HUES48 (cell line): Measurements from ENCODE around the gene PPFIBP2.

Experiments
- H3K27ac ChIP-seq: one replicate; pipeline ENCODE4 v1.7.0; 2013; ENCODE audit warnings: low read depth, low read length, inconsistent platforms
- H3K27me3 ChIP-seq: 2 replicates; pipeline ENCODE4 v1.6.1; 2013; ENCODE audit warnings: mild to moderate bottlenecking, low read length; ENCODE audit not compliant: control insufficient read depth, insufficient read depth
- H3K36me3 ChIP-seq: 2 replicates; pipeline ENCODE4 v1.6.1; 2013; ENCODE audit warnings: low read length; ENCODE audit not compliant: control insufficient read depth, insufficient read depth
- H3K4me1 ChIP-seq: 2 replicates; pipeline ENCODE4 v1.6.1; 2013; ENCODE audit warnings: mild to moderate bottlenecking, low read length; ENCODE audit not compliant: control insufficient read depth, insufficient read depth
- H3K4me3 ChIP-seq: 2 replicates; pipeline ENCODE4 v1.5.1; 2013; ENCODE audit warnings: mild to moderate bottlenecking, low read depth, low read length
- H3K9ac ChIP-seq: 2 replicates; pipeline ENCODE4 v1.6.1; 2013; ENCODE audit warnings: mild to moderate bottlenecking, low read depth, low read length, moderate library complexity
- H3K9me3 ChIP-seq: 2 replicates; pipeline ENCODE4 v1.6.1; 2013; ENCODE audit warnings: low read length; ENCODE audit not compliant: control insufficient read depth, insufficient read depth

The PPFIBP2 gene

DNA sequence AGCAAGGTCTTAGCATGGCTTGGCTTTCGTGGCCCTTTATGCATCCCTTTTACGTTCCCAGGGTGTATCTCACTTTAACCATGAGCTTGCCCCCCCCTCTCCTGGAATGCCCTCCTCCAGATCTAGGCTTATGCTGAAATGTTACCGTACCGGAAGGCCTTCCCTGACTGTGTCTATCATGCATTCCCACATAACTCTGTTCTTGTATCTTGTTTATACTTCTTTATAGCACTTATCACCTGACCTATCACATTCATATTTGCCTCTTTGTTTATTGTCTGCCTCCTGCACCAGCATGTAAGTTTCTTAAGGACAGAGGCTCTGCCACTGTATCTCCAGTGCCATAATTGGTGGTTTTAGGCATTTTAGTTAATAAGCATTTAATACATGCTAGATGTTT lies 38.9 kb downstream of the PPFIBP2 start:
- Histone ChIP-seq H3K9ac (no peak overlapping the region), H3K27me3 (no peaks in the 10 kb centered on the region), H3K36me3 (no peaks in the 10 kb centered on the region; the same call in 1 of the 2 replicates), H3K4me3 (no peak overlapping the region), H3K4me1 (0 out of 2 replicates have a peak, but pooled peaks cover 4% of the 10 kb centered on the region), H3K27ac (no peak overlapping the region), H3K9me3 (no peaks in the 10 kb centered on the region)

DNA sequence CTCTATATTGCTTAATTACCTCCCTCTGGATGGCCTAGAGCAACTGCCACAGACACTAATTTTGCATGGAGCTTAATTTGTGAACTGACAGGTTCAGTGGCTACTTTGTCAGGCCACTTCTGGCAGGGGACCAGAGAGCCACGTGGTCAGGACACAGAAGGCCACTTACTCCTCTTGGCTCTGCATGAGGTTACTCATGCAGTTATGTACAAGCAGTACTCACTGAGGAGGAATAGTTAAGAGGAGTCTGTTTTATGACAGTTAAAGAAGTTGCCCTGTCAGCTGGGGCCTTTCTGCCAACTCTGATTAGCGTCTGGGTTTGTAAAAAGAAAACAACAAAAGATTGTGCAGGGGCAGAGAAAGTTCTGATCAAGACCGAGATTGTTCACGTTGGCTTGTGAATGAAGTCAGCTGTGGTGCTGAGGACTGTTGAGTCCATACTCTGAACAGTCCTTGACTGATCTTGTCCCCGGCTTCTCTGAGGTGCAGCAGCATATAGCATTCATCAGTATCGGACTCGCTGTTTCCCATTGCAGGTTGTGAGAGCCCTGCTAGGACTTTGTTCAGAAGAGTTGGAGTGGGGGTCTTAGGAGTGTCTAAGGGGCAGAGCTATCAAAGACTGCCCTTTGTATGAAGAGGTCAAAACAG lies 41.4 kb downstream of the PPFIBP2 start:
- Histone ChIP-seq H3K27ac (no peak overlapping the region), H3K9me3 (no peaks in the 10 kb centered on the region), H3K4me3 (no peak overlapping the region), H3K9ac (no peak overlapping the region), H3K36me3 (no peaks in the 10 kb centered on the region; the same call in 1 of the 2 replicates), H3K4me1 (no peaks in the 10 kb centered on the region; the same call in none of the 2 replicates), H3K27me3 (no peaks in the 10 kb centered on the region)

DNA sequence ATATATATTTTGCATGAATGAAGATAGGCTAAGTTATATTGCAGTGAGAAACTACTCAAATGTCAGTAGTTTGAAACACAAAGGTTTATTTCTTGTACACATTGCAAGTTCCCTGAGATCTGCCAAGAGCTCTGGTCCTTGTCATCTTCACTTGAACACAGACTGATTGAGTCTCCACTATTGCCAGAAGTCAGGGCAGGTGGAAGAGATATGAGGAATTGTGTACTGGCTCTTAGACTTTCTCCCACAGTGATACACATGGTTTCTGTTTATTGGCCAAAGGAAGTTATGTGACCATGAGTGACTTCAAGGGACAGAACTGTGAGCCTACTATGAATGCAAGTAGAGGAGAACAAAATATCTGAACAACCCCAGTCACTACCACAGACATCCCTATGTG lies 44.2 kb downstream of the PPFIBP2 start:
- Histone ChIP-seq H3K36me3 (no peaks in the 10 kb centered on the region), H3K9me3 (no peaks in the 10 kb centered on the region), H3K4me1 (no peaks in the 10 kb centered on the region; the same call in none of the 2 replicates), H3K4me3 (no peak overlapping the region), H3K9ac (no peak overlapping the region), H3K27me3 (no peaks in the 10 kb centered on the region), H3K27ac (no peak overlapping the region)

DNA sequence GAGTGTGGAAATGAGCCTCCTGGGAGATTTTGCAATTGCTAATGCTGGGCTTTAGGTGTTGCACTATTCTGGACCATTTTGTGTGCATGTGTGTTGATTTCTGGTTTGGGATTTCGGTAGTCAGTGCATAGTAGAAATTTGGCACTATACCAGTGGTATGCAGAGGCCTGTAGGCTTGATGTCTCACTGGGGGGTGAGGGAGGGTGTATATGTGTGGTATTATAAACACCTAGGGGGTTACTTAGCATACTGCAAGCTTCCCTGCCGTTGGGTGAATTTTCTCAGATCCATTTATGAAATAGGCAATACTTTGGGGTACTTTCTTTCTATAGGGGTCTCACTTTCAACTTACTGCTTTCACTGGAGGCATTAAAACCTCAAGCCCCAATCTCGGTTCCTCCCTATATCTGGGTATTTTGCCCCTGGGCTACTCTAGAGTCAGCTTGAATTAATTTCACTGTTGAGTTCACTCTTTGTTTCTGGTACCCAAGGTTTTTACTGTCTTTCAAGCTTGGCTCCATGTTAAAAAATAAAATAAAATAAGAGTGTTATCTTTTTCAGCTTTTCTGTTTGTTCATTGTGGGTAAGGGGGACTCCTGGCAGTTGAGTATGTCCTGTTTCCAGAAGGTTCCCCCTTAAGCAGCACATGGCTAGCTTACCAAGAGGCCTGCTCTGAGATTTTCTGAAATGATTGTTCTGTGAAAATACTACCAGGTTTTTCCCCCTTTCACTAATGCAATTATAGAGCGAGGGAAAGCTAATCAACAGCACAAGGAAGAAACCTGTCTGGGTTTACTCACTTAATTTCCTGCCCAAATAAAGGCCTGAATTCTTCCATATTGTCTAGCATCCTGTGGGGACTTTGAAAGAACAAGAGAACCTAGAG lies 45.8 kb downstream of the PPFIBP2 start:
- Histone ChIP-seq H3K4me3 (no peak overlapping the region), H3K4me1 (no peaks in the 10 kb centered on the region; the same call in none of the 2 replicates), H3K27ac (no peak overlapping the region), H3K9me3 (no peaks in the 10 kb centered on the region), H3K9ac (no peak overlapping the region), H3K36me3 (no peaks in the 10 kb centered on the region), H3K27me3 (no peaks in the 10 kb centered on the region)

DNA sequence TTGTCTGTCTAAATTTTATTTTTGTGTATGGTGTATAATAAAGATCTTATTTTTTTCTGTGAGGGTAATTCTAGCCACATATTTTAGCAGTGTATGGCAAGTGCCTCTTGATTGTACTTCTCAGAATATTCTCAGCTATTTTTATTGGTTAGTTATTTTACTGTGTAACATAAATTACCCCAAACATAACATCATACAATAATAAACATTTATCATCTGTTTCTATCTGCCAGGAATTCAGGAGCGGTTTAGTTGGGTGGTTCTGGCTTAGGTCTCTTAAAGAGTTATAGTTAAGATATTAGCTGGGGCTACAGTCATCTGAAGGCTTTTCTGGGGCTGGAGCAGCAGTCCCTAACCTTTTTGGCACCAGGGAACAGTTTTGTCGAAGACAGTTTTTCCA lies 47.8 kb downstream of the PPFIBP2 start:
- no peak overlapping the region for H3K9ac ChIP-seq
- no peak overlapping the region for H3K27ac ChIP-seq
- H3K36me3 ChIP-seq: no peaks in the 10 kb centered on the region
- no peaks in the 10 kb centered on the region for H3K9me3 ChIP-seq
- no peaks in the 10 kb centered on the region; the same call in none of the 2 replicates for H3K4me1 ChIP-seq
- no peaks in the 10 kb centered on the region for H3K27me3 ChIP-seq
- no peak overlapping the region for H3K4me3 ChIP-seq

DNA sequence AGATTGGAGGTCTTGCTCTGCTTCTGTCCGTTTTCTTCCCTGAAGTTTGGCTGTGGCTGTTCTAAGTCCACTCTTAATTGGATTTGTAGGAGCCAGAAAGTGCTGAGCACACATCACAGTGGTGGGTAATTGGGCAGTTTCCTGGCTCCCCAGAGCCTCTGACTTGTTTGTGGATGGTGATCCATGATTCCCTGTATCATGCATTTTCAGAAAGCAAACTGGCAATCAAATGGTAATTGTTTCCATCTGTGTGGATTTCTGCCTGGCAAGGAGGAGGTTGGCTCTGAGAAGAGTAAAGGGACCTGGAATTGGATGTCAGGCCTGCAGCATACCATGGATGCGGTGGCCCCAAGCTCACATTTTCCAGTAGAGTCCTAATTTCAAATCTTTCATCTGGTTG lies 49.5 kb downstream of the PPFIBP2 start:
- Histone ChIP-seq H3K4me1 (no peaks in the 10 kb centered on the region; the same call in none of the 2 replicates), H3K9ac (no peak overlapping the region), H3K4me3 (no peak overlapping the region), H3K27me3 (no peaks in the 10 kb centered on the region), H3K9me3 (no peaks in the 10 kb centered on the region), H3K27ac (no peak overlapping the region), H3K36me3 (no peaks in the 10 kb centered on the region)

DNA sequence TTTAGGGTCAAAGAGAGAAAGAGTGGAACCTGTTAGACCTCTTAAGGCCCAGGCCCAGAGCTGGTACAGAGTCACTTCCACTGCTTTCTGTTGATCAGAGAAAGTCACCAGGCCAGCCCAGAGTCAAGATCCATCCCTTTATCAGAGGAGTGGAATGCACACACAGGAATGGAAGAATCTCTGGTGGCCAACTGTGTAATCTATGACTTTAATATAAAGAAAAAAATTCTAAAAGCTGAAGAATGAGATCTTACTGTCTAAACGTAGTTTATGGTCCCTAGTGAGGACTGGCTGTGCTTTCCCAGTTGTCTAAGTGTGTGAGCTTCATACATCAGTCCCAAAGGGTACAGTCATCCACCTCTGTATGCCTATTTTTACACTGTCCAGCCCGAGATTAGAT lies 51.0 kb downstream of the PPFIBP2 start:
- Histone ChIP-seq H3K27ac (no peak overlapping the region), H3K9ac (no peak overlapping the region), H3K36me3 (no peaks in the 10 kb centered on the region), H3K4me3 (no peak overlapping the region), H3K27me3 (no peaks in the 10 kb centered on the region), H3K9me3 (no peaks in the 10 kb centered on the region), H3K4me1 (no peaks in the 10 kb centered on the region; the same call in 1 of the 2 replicates)

DNA sequence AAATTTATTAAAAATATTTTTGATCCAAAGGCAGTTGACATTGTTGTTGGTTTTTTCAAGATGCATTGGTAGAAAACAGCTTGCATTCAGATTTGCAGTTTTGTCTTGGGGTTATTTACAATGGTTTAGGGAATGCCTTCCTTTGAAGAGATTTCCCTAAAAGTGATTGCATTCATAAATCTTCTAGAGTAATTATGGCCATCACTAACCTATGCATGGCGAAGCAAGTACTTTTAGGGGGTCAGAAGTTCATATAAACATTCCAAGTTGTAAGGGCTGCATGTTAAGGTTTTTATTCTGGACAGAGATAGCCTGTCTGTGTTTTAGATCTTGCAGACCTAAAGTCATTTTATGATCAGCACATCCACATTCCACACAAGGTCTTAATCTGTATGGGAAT lies 53.5 kb downstream of the PPFIBP2 start:
- H3K9me3 ChIP-seq: no peaks in the 10 kb centered on the region
- no peak overlapping the region for H3K9ac ChIP-seq
- H3K4me1 ChIP-seq: peaks cover 11% of the 10 kb centered on the region
- no peak overlapping the region for H3K27ac ChIP-seq
- H3K27me3 ChIP-seq: no peaks in the 10 kb centered on the region
- H3K4me3 ChIP-seq: no peak overlapping the region
- H3K36me3 ChIP-seq: no peaks in the 10 kb centered on the region

DNA sequence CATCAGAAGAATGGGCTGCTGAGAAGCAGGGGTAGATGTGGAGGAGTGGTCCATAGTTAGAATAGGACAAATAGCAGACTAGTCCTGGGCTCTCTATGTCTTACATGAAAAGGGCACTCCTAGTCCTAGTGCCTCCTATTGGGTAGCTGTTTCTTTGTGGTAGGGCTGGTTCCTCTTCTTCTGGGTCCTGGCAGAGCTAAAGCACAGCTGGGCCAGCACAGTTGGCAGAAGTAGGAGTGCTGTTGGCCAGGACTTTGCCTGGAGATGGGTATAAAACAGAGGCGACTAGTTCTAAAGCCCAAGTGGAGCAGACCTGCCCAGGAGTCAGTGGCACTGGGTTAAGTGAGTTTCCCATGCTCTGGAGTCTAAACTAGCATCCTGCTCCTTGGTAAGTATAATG lies 55.2 kb downstream of the PPFIBP2 start:
- H3K4me1 ChIP-seq: peaks cover 24% of the 10 kb centered on the region
- H3K27ac ChIP-seq: no peak overlapping the region
- H3K27me3 ChIP-seq: no peaks in the 10 kb centered on the region
- no peak overlapping the region for H3K4me3 ChIP-seq
- H3K9me3 ChIP-seq: no peaks in the 10 kb centered on the region
- no peaks in the 10 kb centered on the region for H3K36me3 ChIP-seq
- no peak overlapping the region for H3K9ac ChIP-seq

DNA sequence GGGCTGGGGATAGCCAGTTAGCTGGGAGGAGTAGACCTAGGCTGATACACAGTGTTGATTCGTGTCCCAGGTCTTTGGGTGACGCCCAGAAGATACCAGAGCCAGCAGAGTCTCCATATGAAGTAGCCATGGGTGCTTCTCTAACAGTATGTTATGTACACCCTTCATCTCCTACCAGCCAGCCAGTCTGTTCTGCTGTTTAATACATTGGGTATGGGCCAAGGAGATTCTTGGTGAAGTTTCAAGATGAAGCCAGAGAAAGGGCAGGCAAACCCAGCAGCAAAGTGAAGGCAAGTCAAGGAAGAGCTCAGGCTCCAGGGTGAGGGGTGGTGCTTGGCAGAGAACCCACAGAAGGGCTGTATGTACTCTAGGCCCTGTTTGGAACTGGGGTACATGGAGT lies 56.4 kb downstream of the PPFIBP2 start:
- Histone ChIP-seq H3K27ac (no peak overlapping the region), H3K4me3 (no peak overlapping the region), H3K9me3 (no peaks in the 10 kb centered on the region)

DNA sequence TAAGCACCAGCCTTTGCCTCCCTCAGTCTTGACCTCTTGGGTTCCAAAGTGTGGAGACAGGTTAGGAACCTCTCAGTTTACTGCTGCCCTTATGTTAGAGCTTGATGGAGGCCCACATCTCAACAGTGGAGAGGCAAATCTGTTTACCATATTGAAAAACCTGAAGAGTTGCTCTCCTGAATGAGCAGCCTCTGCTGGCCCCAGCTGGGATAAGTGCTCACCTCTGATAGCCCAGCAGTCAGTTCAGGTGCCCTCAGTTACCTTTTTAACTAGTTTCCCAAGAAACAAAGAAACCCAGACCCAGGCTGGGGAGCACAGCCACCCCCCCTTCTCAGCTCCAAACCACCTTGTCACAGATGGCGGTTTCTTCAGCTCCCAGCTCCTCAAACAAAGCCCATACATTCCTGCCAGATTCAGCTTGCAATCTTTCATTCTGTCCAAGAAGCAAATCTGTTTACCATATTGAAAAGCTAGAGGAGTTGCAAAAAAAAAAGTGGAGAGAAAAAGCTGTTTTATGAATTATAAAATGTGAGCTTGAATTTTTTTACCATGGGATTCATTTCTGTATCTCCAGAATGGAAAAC lies 57.2 kb downstream of the PPFIBP2 start:
- Histone ChIP-seq H3K9ac (no peak overlapping the region), H3K4me1 (peaks cover 42% of the 10 kb centered on the region), H3K9me3 (no peaks in the 10 kb centered on the region), H3K4me3 (no peak overlapping the region), H3K27ac (no peak overlapping the region), H3K27me3 (no peaks in the 10 kb centered on the region), H3K36me3 (no peaks in the 10 kb centered on the region)

More for the DNA sequence above, 56.4 kb downstream of the PPFIBP2 start:
- Histone ChIP-seq H3K4me1 (peaks cover 36% of the 10 kb centered on the region), H3K36me3 (no peaks in the 10 kb centered on the region), H3K27me3 (no peaks in the 10 kb centered on the region), H3K9ac (no peak overlapping the region)
